Right renal pelvis (tissue), 4 donors: ENCODE data around the gene H1-8. TPM values are rescaled to one million over a fixed set of nuclear protein-coding genes. Genes with fewer than 3 reads are reported as not detected.
"Not testable (repeated sequence)": the region's sequence is repeated elsewhere in the genome, so short reads cannot be mapped to it uniquely, and the experiment has no call there.

Experiments used
- DNase-seq, 4 donors: peaks; one replicate each; pipeline ENCODE4 v3.0.0-alpha.2; 2013; ENCODE audit warnings: low read depth in 4 of 4, low spot score in 3 of 4, missing footprints in 1 of 4
- polyA plus RNA-seq, 4 donors: library from polyadenylated mRNA; unstranded; fragments of 120-200 nt; gene quantifications; one replicate each; pipeline ENCODE4 v1.2.1, GENCODE V29; 2013; ENCODE audit not compliant: insufficient read length in 4 of 4

H1-8 gene
- polyA plus RNA-seq, 4 donors, result not detected

GRCh38 chr3:129531699-129532098 lies 11.3 kb upstream of the H1-8 start:
- no peak for DNase-seq

- DNase-seq, result no peak
These were observed 10.7 kb upstream of the H1-8 start for GRCh38 chr3:129532261-129532660.

- DNase-seq, result no peak
These were observed 9.6 kb upstream of the H1-8 start for GRCh38 chr3:129533406-129533805.

GRCh38 chr3:129534428-129535027 lies 8.4 kb upstream of the H1-8 start:
- peak in 2 of 4 donors; percentile 33 to 43 for DNase-seq

- DNase-seq, result no peak
These were observed 7.9 kb upstream of the H1-8 start for GRCh38 chr3:129535075-129535474.

- no peak for DNase-seq
These were observed 6.7 kb upstream of the H1-8 start for GRCh38 chr3:129536374-129536667.

GRCh38 chr3:129536804-129537203 lies 6.2 kb upstream of the H1-8 start:
- DNase-seq, result no peak

- no peak for DNase-seq
These were observed 3.8 kb upstream of the H1-8 start for GRCh38 chr3:129539206-129539605.

- DNase-seq, result no peak
These were observed 2.0 kb upstream of the H1-8 start for GRCh38 chr3:129540776-129541516.

- DNase-seq, result no peak
These were observed 228 bp upstream of the H1-8 start for GRCh38 chr3:129542747-129543146.

- DNase-seq, result no peak
These were observed 1.0 kb downstream of the H1-8 start for GRCh38 chr3:129543999-129544398.

GRCh38 chr3:129545951-129546350 lies 3.0 kb downstream of the H1-8 start:
- DNase-seq, result not testable (repeated sequence)

- DNase-seq, result no peak
These were observed 4.3 kb downstream of the H1-8 start for GRCh38 chr3:129547241-129547640.

- no peak for DNase-seq
These were observed 5.4 kb downstream of the H1-8 start for GRCh38 chr3:129548104-129548965.

- DNase-seq, result no peak
These were observed 6.2 kb downstream of the H1-8 start for GRCh38 chr3:129549006-129549800.

GRCh38 chr3:129549805-129550204 lies 6.8 kb downstream of the H1-8 start:
- no peak for DNase-seq

GRCh38 chr3:129552287-129553050 lies 9.5 kb downstream of the H1-8 start:
- DNase-seq, result no peak

GRCh38 chr3:129553171-129553570 lies 10.2 kb downstream of the H1-8 start:
- no peak for DNase-seq

GRCh38 chr3:129553719-129554118 lies 10.7 kb downstream of the H1-8 start:
- DNase-seq, result no peak
